Loucy (cell line): Measurements from ENCODE around the gene HOXC11.

Experiments used
- H2AFZ ChIP-seq: fragments of 200-600 bp; sonication (generic); 2 replicates; pipeline ENCODE4 v1.6.0; 2016; ENCODE audit warnings: antibody characterized with exemption, mild to moderate bottlenecking, low read length, moderate library complexity
- H3F3A ChIP-seq: fragments of 200-600 bp; 2 replicates; pipeline ENCODE4 v1.6.0; 2016; ENCODE audit warnings: antibody characterized with exemption, low read depth, mild to moderate bottlenecking
- H3K27me3 ChIP-seq: fragments of 200-600 bp; sonication (generic); 2 replicates; pipeline ENCODE4 v1.6.1; 2014; ENCODE audit warnings: low read length, mild to moderate bottlenecking; ENCODE audit not compliant: insufficient read depth, poor library complexity, severe bottlenecking
- H3K36me3 ChIP-seq: fragments of 200-600 bp; sonication (generic); 2 replicates; pipeline ENCODE4 v1.6.1; 2016; ENCODE audit warnings: low read length; ENCODE audit not compliant: insufficient read depth
- H3K4me1 ChIP-seq: fragments of 200-600 bp; sonication (generic); 2 replicates; pipeline ENCODE4 v1.5.1; 2014; ENCODE audit warnings: low read length, mild to moderate bottlenecking; ENCODE audit not compliant: insufficient read depth, poor library complexity, severe bottlenecking
- H3K4me2 ChIP-seq: fragments of 200-600 bp; sonication (generic); 2 replicates; pipeline ENCODE4 v1.6.0; 2014; ENCODE audit warnings: antibody characterized with exemption, low read length, low read depth, mild to moderate bottlenecking; ENCODE audit not compliant: poor library complexity, severe bottlenecking
- H3K4me3 ChIP-seq: fragments of 200-600 bp; sonication (generic); 2 replicates; pipeline ENCODE4 v1.5.1; 2014; ENCODE audit warnings: low read length, mild to moderate bottlenecking, mixed read lengths; ENCODE audit not compliant: poor library complexity, severe bottlenecking
- H3K79me2 ChIP-seq: fragments of 200-600 bp; sonication (generic); 2 replicates; pipeline ENCODE4 v1.6.1; 2014; ENCODE audit warnings: low read length; ENCODE audit not compliant: insufficient read depth
- H3K9ac ChIP-seq: fragments of 200-600 bp; sonication (generic); 2 replicates; pipeline ENCODE4 v1.6.0; 2014; ENCODE audit warnings: mild to moderate bottlenecking, low read depth, low read length, moderate library complexity; ENCODE audit not compliant: poor library complexity, severe bottlenecking
- H3K9me2 ChIP-seq: fragments of 200-600 bp; sonication (generic); replicated peaks from 2 replicates; pipeline ENCODE4 v1.6.1; 2016; ENCODE audit warnings: low read depth, low read length, mixed read lengths
- H3K9me3 ChIP-seq: fragments of 200-600 bp; sonication (generic); 2 replicates; pipeline ENCODE4 v1.6.1; 2014; ENCODE audit warnings: mild to moderate bottlenecking, antibody characterized with exemption, low read length, low read depth; ENCODE audit not compliant: insufficient read depth
- H4K20me1 ChIP-seq: fragments of 200-600 bp; sonication (generic); 2 replicates; pipeline ENCODE4 v1.6.0; 2014; ENCODE audit warnings: antibody characterized with exemption, low read length, mild to moderate bottlenecking; ENCODE audit not compliant: insufficient read depth, poor library complexity, severe bottlenecking
- CTCF ChIP-seq: fragments of 200-600 bp; sonication (generic); conservative IDR thresholded peaks from 2 replicates; pipeline ENCODE4 v1.5.1; 2014; ENCODE audit warnings: mild to moderate bottlenecking, antibody characterized with exemption, low read length
- EZH2phosphoT487 ChIP-seq: fragments of 200-600 bp; IDR thresholded peaks from 2 replicates; pipeline ENCODE4 v1.6.1; 2018; ENCODE audit warnings: antibody characterized with exemption, mild to moderate bottlenecking, moderate library complexity, borderline replicate concordance

HOXC11 gene

GRCh38 chr12:53941750-53942149 lies 31.2 kb upstream of the HOXC11 start:
- no peaks in the 10 kb centered on the region for H3K9me3 ChIP-seq
- H3K4me2 ChIP-seq, result peak overlapping the region; percentile 33
- no peaks in the 10 kb centered on the region for H3K79me2 ChIP-seq
- H3F3A ChIP-seq, result no peaks in the 10 kb centered on the region
- H4K20me1 ChIP-seq, result no peaks in the 10 kb centered on the region
- no peak overlapping the region for H2AFZ ChIP-seq
- H3K36me3 ChIP-seq, result no peaks in the 10 kb centered on the region
- H3K4me1 ChIP-seq, result peaks cover 10% of the 10 kb centered on the region
- H3K4me3 ChIP-seq, result no peak overlapping the region
- H3K9me2 ChIP-seq, result no peaks in the 10 kb centered on the region
- no peak for TF ChIP-seq EZH2phosphoT487
- TF ChIP-seq CTCF, result no peak
- no peaks in the 10 kb centered on the region for H3K27me3 ChIP-seq
- no peak overlapping the region for H3K9ac ChIP-seq

DNA sequence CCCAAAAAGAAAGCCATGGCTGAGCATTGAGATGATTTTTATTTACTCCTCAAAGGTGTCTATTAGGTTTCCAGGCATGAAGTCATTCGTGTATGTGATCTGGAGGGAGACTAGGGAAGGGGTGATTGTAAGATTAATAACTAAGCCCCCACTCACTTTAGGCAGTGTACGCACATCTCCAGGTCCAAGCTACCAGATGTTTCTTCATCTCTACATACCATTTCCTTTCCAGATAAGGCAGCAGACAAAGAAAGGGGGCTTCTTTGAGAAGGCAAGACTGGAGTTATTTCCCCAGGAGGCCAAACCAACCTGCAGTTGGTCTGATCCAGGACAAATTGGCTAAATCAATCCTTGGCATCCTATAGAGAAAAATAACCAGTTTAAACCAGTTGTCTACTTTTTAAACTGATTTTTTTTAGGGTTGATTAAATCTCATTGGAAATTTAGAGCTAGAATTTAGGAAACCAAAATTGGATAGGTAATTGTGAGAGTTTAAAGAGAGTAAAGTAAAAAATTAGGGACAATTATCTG lies 30.4 kb upstream of the HOXC11 start:
- Histone ChIP-seq H3K9me2 (no peaks in the 10 kb centered on the region), H3K9me3 (no peaks in the 10 kb centered on the region), H3K4me2 (no peak overlapping the region), H3K27me3 (no peaks in the 10 kb centered on the region), H4K20me1 (no peaks in the 10 kb centered on the region), H3K4me3 (no peak overlapping the region), H3K4me1 (peaks cover 10% of the 10 kb centered on the region), H2AFZ (no peak overlapping the region), H3F3A (no peaks in the 10 kb centered on the region), H3K9ac (no peak overlapping the region), H3K79me2 (no peaks in the 10 kb centered on the region), H3K36me3 (no peaks in the 10 kb centered on the region)
- no peak for TF ChIP-seq EZH2phosphoT487
- no peak for TF ChIP-seq CTCF

DNA sequence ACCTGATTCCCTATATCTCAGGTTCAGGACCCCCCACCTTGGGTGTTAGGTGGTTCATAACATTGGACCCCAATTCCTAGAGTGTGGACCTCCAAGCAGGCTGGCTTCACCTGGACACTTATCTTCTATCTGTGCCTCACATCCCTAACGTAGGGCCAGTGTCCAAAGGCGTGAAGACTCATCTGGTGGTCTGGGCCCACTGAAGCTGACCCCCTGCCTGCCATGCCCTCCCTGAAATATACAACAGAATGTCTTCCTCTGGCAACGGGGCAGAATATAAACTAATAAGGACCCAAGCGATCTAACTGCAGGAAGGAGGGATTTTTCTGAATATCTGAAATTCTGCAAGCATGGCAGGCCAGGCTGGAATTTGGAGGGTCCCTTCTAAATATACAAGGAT lies 28.7 kb upstream of the HOXC11 start:
- H3K27me3 ChIP-seq, result no peaks in the 10 kb centered on the region

More for the DNA sequence above, 28.7 kb upstream of the HOXC11 start:
- H4K20me1 ChIP-seq, result no peaks in the 10 kb centered on the region
- H3K9me3 ChIP-seq, result no peaks in the 10 kb centered on the region
- H3K36me3 ChIP-seq, result no peaks in the 10 kb centered on the region
- H3K9ac ChIP-seq, result no peak overlapping the region
- H3K4me2 ChIP-seq, result no peak overlapping the region
- H3K9me2 ChIP-seq, result no peaks in the 10 kb centered on the region
- H2AFZ ChIP-seq, result no peak overlapping the region
- no peaks in the 10 kb centered on the region for H3F3A ChIP-seq
- H3K4me1 ChIP-seq, result peaks cover 10% of the 10 kb centered on the region
- TF ChIP-seq CTCF, result no peak
- no peak for TF ChIP-seq EZH2phosphoT487
- no peaks in the 10 kb centered on the region for H3K79me2 ChIP-seq
- H3K4me3 ChIP-seq, result no peak overlapping the region
